CD14-positive monocyte (primary cell): ENCODE measurements around the gene PGM5. TPM values are rescaled to one million over a fixed set of nuclear protein-coding genes. Genes with fewer than 3 reads are reported as not detected.

Experiments
- DNase-seq, 3 donors: peaks; one replicate each; pipeline ENCODE4 v3.0.0-alpha.2; 2011 to 2022
- H2AFZ ChIP-seq: 2 replicates; pipeline ENCODE4 v1.6.0; 2012; ENCODE audit warnings: mild to moderate bottlenecking, low read depth, low read length, inconsistent platforms; ENCODE audit not compliant: insufficient read depth, poor library complexity, severe bottlenecking
- H3K27ac ChIP-seq, 2 donors: 1 replicate in 1 of 2; 2 replicates in 1 of 2; pipeline ENCODE4 v1.5.1; 2012 to 2013; ENCODE audit warnings: low read length in 2 of 2, control low read depth in 1 of 2, inconsistent platforms in 1 of 2, low read depth in 1 of 2, mild to moderate bottlenecking in 1 of 2
- H3K27me3 ChIP-seq, 2 donors: one replicate each; pipeline versions ENCODE4 v1.6.0 to v1.6.1; 2011 to 2013; ENCODE audit warnings: low read length in 2 of 2; ENCODE audit not compliant: control insufficient read depth in 2 of 2, insufficient read depth in 2 of 2
- H3K36me3 ChIP-seq, 2 donors: replicated peaks in 1 of 2; 1 replicate in 1 of 2; 2 replicates in 1 of 2; pipeline versions ENCODE4 v1.5.1 to v1.6.1; 2012 to 2013; ENCODE audit warnings: low read length in 2 of 2, control low read depth in 1 of 2, inconsistent platforms in 1 of 2, mild to moderate bottlenecking in 1 of 2; ENCODE audit not compliant: insufficient read depth in 2 of 2, control insufficient read depth in 1 of 2
- H3K4me1 ChIP-seq, 2 donors: 1 replicate in 1 of 2; 2 replicates in 1 of 2; pipeline versions ENCODE4 v1.5.1 to v1.6.1; 2012 to 2013; ENCODE audit warnings: low read length in 2 of 2, control low read depth in 1 of 2, inconsistent platforms in 1 of 2, mild to moderate bottlenecking in 1 of 2, moderate library complexity in 1 of 2; ENCODE audit not compliant: insufficient read depth in 2 of 2, control insufficient read depth in 1 of 2
- H3K4me2 ChIP-seq: replicated peaks from 2 replicates; pipeline ENCODE3; 2012; ENCODE audit warnings: low read length, moderate library complexity, mild to moderate bottlenecking; ENCODE audit not compliant: poor library complexity, severe bottlenecking; ENCODE audit errors: extremely low read depth
- H3K4me3 ChIP-seq, 3 experiments: fragments of 200-600 bp in 1 of 3; sonication (generic) in 1 of 3; replicated peaks in 1 of 3; 1 replicate in 2 of 3; 2 replicates in 1 of 3; pipeline ENCODE4 v1.5.1; 2011 to 2013; ENCODE audit warnings: low read length in 3 of 3, mild to moderate bottlenecking in 3 of 3, control low read depth in 2 of 3, low read depth in 2 of 3, inconsistent platforms in 1 of 3, moderate library complexity in 1 of 3
- H3K79me2 ChIP-seq: 2 replicates; pipeline ENCODE4 v1.6.0; 2012; ENCODE audit warnings: mild to moderate bottlenecking, control low read depth, inconsistent platforms, low read length, moderate library complexity; ENCODE audit not compliant: insufficient read depth
- H3K9ac ChIP-seq: 2 replicates; pipeline ENCODE4 v1.6.0; 2017; ENCODE audit warnings: low read length, mild to moderate bottlenecking; ENCODE audit not compliant: insufficient read depth, poor library complexity, severe bottlenecking
- H3K9me3 ChIP-seq, 2 donors: replicated peaks in 1 of 2; 1 replicate in 1 of 2; 2 replicates in 1 of 2; pipeline versions ENCODE4 v1.5.1 to v1.6.1; 2012 to 2013; ENCODE audit warnings: low read length in 2 of 2, control low read depth in 1 of 2; ENCODE audit not compliant: control insufficient read depth in 1 of 2, insufficient read depth in 1 of 2
- H4K20me1 ChIP-seq: 2 replicates; pipeline ENCODE4 v1.6.0; 2012; ENCODE audit warnings: mild to moderate bottlenecking, low read length, control low read depth, moderate library complexity; ENCODE audit not compliant: insufficient read depth
- H3K27ac Mint-ChIP-seq, 7 donors: one replicate each; pipeline ENCODE4 v1.8.0; 2020; ENCODE audit warnings: mild to moderate bottlenecking in 7 of 7, mixed read lengths in 7 of 7, moderate library complexity in 6 of 7, inconsistent platforms in 2 of 7
- H3K27me3 Mint-ChIP-seq, 3 donors: one replicate each; pipeline ENCODE4 v1.8.0; 2021 to 2022; ENCODE audit warnings: low read depth in 3 of 3, mild to moderate bottlenecking in 3 of 3, mixed read lengths in 3 of 3, moderate library complexity in 3 of 3, inconsistent platforms in 1 of 3
- H3K36me3 Mint-ChIP-seq, 2 donors: one replicate each; pipeline ENCODE4 v1.8.0; 2020; ENCODE audit warnings: mixed read lengths in 2 of 2, inconsistent platforms in 1 of 2, mild to moderate bottlenecking in 1 of 2
- H3K4me1 Mint-ChIP-seq: one replicate; pipeline ENCODE4 v1.8.0; 2020; ENCODE audit warnings: mild to moderate bottlenecking, mixed read lengths
- H3K4me3 Mint-ChIP-seq, 2 donors: one replicate each; pipeline ENCODE4 v1.8.0; 2020; ENCODE audit warnings: mild to moderate bottlenecking in 2 of 2, mixed read lengths in 2 of 2, moderate library complexity in 1 of 2
- H3K9me3 Mint-ChIP-seq, 7 donors: one replicate each; pipeline ENCODE4 v1.8.0; 2020 to 2022; ENCODE audit warnings: mixed read lengths in 7 of 7, mild to moderate bottlenecking in 6 of 7, moderate library complexity in 6 of 7, inconsistent platforms in 2 of 7
- WGBS: methylation state at CpG from one replicate; pipeline ENCODE4 v1.1.5; 2013; ENCODE audit warnings: missing lambda C conversion rate; ENCODE audit not compliant: insufficient coverage; 5-methylcytosine and 5-hydroxymethylcytosine counted together
- intact Hi-C, 2 donors: fragments of 100-400 bp; cut with micrococcal nuclease; formaldehyde crosslinking; loops; one replicate each; pipeline versions ENCODE4 v1.15.0 to v1.15.1; 2023
- polyA plus RNA-seq, 3 donors: library from polyadenylated mRNA; depleted of rRNA in 1 of 3; unstranded in 2 of 3; stranded (reverse) in 1 of 3; fragments of 300-500 nt in 2 of 3; fragments of >200 nt in 1 of 3; fragmentation: Illumina TruSeq in 2 of 3; gene quantifications; 1 replicate in 2 of 3; 2 replicates in 1 of 3; pipeline ENCODE4 v1.2.3, GENCODE V29; 2012 to 2021
- TF ChIP-seq, protein P1 (sequence below): fragments of 200-600 bp; IDR thresholded peaks from one replicate; pipeline ENCODE4 v1.8.0; 2022; ENCODE audit warnings: antibody characterized with exemption, mild to moderate bottlenecking

PGM5 gene
- polyA plus RNA-seq, 3 donors = 0.35 to 1.2 (median 1.1) TPM

DNA sequence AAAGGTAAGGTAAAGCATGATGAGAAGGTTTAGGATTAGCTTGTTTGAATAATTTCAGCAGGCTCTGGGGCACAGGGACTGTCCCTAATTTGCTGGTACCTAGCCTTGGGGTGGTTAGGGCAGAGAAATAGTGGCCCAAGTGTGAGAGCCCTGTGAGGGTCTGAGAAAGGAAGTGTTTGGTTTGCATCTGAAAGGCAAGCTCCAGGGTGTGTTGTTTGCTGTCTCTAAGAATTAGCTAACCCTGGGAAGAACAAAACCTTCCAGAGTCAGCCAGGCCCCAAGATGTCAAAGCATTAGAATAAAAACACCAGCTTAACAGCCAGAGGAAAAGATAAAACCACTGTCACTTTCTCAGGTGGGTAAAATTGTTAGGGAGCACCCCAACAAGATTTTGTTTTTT, 153.3 kb downstream of the PGM5 start:
- Histone ChIP-seq H3K79me2 (no peaks in the 10 kb centered on the region), H3K27ac (no peak overlapping the region), H3K36me3 (no peaks in the 10 kb centered on the region), H3K9ac (no peak overlapping the region), H4K20me1 (no peaks in the 10 kb centered on the region), H2AFZ (no peak overlapping the region), H3K4me1 (peaks cover 18 to 25% of the 10 kb centered on the region in 2 donors), H3K27me3 (no peaks in the 10 kb centered on the region), H3K4me2 (no peak overlapping the region), H3K4me3 (no peak overlapping the region), H3K9me3 (no peaks in the 10 kb centered on the region)
- peaks cover 0 to 6% (median 2%) of the 10 kb centered on the region in 7 donors for H3K9me3 Mint-ChIP-seq
- peaks cover 24% of the 10 kb centered on the region for H3K4me1 Mint-ChIP-seq
- intact Hi-C loops = loop anchor here in 1 of 2 donors (10.0 kb wide), 1 partner anchor 55 kb away; no protein-coding TSS in a partner anchor
- H3K36me3 Mint-ChIP-seq = no peaks in the 10 kb centered on the region
- H3K27me3 Mint-ChIP-seq = no peaks in the 10 kb centered on the region
- no peak overlapping the region for H3K4me3 Mint-ChIP-seq
- DNase-seq = no peak
- TF ChIP-seq, protein P1, sequence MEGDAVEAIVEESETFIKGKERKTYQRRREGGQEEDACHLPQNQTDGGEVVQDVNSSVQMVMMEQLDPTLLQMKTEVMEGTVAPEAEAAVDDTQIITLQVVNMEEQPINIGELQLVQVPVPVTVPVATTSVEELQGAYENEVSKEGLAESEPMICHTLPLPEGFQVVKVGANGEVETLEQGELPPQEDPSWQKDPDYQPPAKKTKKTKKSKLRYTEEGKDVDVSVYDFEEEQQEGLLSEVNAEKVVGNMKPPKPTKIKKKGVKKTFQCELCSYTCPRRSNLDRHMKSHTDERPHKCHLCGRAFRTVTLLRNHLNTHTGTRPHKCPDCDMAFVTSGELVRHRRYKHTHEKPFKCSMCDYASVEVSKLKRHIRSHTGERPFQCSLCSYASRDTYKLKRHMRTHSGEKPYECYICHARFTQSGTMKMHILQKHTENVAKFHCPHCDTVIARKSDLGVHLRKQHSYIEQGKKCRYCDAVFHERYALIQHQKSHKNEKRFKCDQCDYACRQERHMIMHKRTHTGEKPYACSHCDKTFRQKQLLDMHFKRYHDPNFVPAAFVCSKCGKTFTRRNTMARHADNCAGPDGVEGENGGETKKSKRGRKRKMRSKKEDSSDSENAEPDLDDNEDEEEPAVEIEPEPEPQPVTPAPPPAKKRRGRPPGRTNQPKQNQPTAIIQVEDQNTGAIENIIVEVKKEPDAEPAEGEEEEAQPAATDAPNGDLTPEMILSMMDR = no peak
- no peak overlapping the region for H3K27ac Mint-ChIP-seq

DNA sequence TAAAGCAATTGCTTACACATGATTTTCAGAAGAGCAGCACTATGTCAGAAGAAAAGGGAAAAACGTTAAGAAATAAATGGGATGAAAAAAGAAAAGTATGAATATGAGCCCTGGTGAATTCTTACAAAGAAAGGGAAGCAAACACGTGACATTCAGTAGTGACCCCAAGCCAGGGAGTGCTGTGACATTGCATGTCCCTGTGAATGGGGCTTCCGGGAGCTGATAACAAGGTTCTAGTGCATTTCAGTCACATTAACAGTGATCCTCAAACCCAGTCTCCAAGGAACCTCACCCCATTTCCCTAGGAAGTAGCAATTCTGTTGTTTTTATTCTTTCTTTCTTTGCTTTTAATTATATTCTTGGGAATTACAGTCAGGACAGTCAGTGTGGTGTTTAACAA, 157.0 kb downstream of the PGM5 start:
- Mint-ChIP-seq H3K9me3 (peaks cover 0 to 12% (median 4%) of the 10 kb centered on the region in 7 donors), H3K4me3 (no peak overlapping the region)

More for the DNA sequence above, 157.0 kb downstream of the PGM5 start:
- Histone ChIP-seq H3K9me3 (peaks cover 3 to 8% of the 10 kb centered on the region in 2 donors), H2AFZ (no peak overlapping the region), H3K27ac (no peak overlapping the region), H3K79me2 (no peaks in the 10 kb centered on the region), H3K4me2 (no peak overlapping the region), H3K36me3 (no peaks in the 10 kb centered on the region), H3K4me1 (peaks cover 9 to 13% of the 10 kb centered on the region in 2 donors), H3K9ac (no peak overlapping the region), H3K4me3 (no peak overlapping the region), H4K20me1 (no peaks in the 10 kb centered on the region), H3K27me3 (no peaks in the 10 kb centered on the region)
- H3K27me3 Mint-ChIP-seq = peaks cover 0 to 3% (median 0%) of the 10 kb centered on the region in 3 donors
- no peak for DNase-seq
- peaks cover 16% of the 10 kb centered on the region for H3K4me1 Mint-ChIP-seq
- intact Hi-C loops = no loop called here
- H3K27ac Mint-ChIP-seq = no peak overlapping the region
- TF ChIP-seq, protein P1 = no peak
- WGBS = 100% methylated on average over 1 of the region's 3 CpGs
- peaks cover 0 to under 1% of the 10 kb centered on the region in 2 donors for H3K36me3 Mint-ChIP-seq
